Testis (tissue), 2 donors: Measurements from ENCODE around the gene AK4.

Experiments used
- CTCF ChIP-seq, 3 experiments: fragments of 450-650 bp in 2 of 3; fragments of 200-600 bp in 1 of 3; sonication (generic) in 1 of 3; IDR thresholded peaks; one replicate each; pipeline ENCODE4 v1.5.1; 2016 to 2019; ENCODE audit warnings: antibody characterized with exemption in 3 of 3, mild to moderate bottlenecking in 2 of 3, moderate library complexity in 1 of 3
- POLR2A ChIP-seq: fragments of 450-650 bp; IDR thresholded peaks from one replicate; pipeline ENCODE4 v1.6.1; 2017; ENCODE audit warnings: antibody characterized with exemption, mild to moderate bottlenecking, moderate library complexity

DNA sequence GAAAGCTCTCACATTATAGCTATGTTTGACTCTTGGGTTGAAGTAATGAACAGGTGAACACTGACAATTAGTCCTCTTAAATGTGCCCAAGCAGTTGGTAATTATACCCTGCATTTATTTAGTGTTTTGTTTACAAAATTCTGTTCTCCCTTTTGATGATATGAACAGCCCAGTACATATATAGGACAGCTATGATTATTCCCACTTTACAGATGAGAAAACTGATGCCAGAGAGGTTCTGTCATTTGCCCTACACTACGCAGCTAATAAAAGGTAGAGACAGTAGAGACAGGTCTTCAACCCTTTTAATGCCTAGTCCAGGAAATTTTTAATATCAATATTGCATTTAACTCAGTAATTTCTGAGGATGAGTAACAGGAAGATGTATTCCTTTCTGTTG is 115.3 kb downstream of the AK4 start:
- TF ChIP-seq POLR2A (no peak), CTCF (IDR thresholded peaks at IDR 0.05) (no peak)
